NCI-H748 treated with DMSO at 0.1 percent for 48 hours (cell line): ENCODE results near the gene GEMIN8.

Source experiments
- DNase-seq: peaks from one replicate; lab custom pipeline; 2025; lab: John Stamatoyannopoulos, UW

GEMIN8 gene, protein sequence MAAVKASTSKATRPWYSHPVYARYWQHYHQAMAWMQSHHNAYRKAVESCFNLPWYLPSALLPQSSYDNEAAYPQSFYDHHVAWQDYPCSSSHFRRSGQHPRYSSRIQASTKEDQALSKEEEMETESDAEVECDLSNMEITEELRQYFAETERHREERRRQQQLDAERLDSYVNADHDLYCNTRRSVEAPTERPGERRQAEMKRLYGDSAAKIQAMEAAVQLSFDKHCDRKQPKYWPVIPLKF

DNA sequence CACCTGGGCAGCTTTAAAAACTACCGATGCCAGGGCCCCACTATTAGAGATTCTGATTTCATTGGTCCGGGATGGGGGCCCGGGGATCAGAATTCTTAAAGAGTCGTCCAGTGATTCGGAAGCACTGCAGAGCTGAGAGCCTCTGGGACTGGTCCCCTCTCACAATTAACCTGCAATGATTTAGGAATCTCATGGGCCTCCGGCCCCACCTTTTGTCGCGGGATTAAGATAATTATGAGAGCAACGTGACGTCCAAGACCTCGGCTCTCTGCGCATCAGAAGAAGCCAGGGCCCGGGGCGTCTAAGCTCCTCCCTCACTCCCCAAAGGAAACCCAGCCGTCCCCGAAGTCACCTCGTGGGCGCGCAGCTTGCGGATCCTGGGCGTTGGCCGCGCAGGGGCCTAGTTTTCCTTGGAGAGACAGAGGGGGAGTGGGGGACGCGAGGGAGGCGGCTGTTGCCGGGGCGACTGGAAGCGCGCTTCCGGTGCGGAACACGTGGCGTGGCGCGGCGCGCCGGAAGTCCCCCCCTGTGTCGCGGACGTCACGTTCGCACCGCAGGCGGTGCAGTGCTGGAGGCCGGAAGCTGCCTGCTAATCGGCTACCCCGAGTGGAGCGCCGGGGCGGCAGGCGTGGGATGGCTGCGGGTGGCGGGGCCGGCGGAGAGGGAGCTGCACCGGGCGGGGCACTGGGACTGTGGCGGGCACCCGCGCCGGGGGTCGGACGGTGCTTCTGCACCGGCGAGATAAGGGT lies at the start of gene GEMIN8:
Gene GEMIN8, minus strand, starts transcription at position 468 of the 749 bp plus-strand sequence. CDS start 8,414 bp downstream, outside the sequence.
- peak; percentile 82 for DNase-seq

DNA sequence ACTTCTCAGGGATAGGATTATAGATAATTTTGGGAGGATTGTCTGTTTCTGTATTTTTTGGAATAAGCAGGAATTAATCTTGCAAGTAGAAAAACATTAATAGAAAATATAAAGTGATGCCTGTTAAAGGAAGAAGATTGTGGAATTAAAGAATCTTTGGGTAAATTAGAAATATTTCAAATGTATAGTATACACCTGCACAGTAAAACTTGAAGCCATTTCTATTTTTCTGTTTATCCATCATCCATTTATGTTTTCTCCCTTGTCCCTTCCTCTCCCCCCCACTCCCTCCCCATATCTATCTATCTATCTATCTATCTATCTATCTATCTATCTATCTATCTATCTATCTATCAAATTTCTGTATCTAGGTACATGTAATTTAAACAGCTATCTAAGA lies 46.9 kb upstream of the GEMIN8 start:
- no peak for DNase-seq

DNA sequence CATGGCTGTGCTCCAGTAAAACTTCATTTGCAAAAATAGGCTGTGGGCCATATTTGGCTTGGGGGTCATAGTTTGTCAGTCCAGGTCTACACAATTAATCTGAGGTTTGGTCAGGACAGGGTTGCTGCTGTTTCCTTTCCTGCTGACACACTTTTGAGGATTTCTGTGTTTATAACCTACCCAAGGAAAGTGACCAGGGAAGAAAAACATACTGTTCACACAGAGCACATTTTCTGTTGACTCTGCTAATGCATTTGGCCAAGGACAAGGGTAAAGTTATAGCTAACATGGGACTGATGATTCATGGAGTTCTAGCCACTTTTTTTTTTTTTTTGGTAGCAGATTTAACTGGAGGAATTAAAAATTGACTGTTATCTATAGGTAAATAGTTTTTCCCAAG lies 43.9 kb upstream of the GEMIN8 start:
- no peak for DNase-seq

DNA sequence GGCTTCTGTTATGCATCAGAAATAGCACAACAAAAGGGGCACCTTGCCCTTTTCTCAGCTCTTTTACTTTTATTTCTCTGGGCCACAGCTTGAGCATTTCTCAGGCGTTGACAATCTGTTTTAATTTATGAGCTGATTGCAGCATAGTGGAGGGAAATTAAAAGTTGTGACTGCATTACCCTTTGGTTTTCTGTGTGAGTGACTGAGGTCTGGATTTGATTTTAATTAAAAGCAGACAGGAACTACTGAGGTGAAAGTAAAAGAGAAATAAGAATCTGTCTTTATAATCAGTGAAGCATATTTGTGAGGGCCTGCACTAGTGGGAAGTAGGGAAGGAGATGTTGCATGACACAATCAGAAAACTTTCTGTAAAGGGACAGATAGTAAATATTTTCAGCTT lies 43.4 kb upstream of the GEMIN8 start:
- no peak for DNase-seq

DNA sequence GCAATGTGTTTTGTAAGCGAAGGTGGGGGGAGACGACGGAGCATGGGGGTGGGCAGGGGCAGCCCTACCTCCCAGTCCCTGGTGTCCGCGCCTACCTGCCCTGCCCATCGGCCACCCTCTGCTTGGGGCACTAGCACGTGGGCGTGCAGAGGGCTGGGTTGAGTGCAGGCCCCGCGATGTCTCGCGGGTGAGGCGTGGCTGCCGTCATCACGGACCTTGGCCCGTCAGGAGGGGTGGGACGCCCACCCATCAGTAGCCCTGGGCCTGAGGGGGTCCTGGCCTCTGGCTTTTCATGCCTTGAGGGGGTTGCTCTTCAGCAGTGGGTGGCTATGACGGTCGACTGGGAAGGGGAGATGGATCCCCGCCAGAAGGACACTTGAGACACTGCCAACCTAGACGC lies 36.1 kb upstream of the GEMIN8 start:
- no peak for DNase-seq

DNA sequence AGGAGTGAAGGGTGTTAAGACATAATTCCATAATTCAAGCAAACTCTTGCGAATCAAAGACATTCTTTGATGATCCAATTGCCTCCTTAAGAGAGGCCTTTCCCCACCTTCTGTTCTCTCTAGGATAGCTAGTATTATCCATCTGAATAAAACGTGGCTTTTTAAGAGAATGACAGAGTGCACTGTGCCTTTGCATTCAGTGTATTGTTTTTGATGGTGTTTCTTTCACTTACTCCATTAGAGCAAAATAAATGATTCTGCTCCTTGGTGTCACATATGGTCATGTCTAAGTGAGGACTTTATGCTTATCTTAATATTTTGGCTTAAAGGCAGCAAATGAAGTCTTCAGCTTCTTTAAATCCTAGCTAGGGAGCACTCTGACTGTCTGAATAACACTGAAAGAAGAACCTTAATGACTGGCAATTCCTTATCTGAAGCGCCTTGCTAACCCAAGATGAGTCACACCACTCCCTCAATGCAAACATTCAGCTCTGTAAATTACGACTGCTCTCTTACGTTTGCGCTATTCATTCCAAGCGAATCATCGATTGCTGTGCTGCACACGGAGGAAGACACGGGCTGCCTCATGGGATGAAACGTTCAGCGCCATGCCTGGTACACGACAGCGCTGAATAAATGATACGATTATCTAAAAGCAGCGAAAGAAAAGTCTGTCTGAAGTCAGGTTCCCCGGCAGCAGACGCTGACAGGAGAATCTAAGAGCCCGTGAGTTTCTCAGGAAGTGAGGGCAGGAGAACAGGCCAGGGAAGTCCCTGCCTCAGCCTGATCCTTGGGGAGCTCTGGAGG lies 35.1 kb upstream of the GEMIN8 start:
- no peak for DNase-seq

DNA sequence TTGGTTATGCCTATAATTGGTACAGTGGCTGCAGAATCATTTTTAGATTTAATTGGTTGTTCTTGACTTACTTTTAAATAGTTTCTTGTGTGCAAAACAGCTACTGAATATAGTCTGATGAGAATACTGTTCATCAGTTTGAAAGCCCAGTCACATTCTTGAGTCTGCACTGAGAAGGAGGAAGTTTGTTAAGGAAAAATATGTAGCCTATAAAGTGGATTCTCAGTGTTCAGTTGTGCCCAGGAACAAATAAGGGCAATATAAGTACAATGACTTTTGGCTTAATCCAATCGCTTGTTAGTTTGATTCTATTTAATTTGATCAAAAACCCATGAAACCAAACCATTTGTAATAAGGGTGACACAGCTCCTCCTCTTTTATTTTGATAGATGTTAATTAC lies 32.8 kb upstream of the GEMIN8 start:
- no peak for DNase-seq

DNA sequence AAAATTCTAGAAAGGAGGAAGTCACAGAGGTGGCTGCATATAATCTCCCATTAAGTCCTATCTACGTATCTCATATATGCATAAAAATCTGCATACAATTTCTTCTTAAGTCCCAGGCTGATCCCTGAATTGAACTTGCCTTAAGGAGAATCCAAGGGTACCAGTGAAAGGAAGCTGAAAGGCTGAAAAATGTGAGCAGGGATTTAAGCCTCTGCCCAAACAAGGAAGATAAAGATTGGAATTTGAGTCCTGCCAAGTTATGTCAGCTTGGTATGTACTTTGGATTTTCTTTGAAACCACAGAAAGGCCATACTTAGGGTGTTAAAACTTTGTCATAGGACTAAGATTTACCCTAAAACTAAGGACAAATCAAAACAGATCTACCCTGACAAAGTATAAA lies 26.5 kb upstream of the GEMIN8 start:
- DNase-seq = no peak

DNA sequence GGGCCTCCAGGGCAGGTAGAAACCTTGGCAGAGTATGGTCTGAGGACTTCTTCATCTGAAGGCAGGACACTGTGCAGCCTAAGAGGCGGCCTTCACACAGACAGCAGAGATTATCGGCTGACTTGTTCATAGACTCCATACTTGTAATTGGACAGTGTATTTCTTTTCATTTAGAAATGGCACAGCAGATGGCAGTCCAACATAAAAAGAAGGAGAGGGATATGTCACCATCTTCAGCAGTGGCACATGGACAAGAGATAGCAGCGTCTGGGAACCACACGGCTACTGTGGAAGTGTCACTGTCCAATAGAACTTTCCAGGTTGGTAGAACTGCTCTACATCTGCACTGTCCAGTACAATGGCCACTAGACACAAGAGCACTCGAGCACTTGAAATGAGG lies 21.7 kb upstream of the GEMIN8 start:
- DNase-seq = no peak

DNA sequence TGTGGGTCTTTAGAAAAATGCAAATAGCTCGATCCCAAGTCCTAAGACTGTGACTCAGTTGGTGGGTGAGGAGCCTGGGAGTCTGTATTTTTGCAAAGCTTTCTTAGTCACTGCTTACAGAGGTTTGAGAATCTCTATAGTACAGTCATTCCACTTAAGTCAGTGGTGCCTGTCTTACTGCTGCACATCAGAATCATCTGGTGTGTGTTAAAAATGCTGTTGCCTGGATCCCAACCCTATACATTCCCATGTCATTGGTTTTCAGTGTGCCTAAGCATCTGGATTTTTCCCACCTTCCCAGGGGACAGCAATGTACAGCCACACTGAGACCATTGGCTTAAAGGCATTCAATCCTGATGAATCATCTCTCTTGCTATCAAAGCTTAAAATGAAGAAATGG lies 21.0 kb upstream of the GEMIN8 start:
- DNase-seq = no peak

DNA sequence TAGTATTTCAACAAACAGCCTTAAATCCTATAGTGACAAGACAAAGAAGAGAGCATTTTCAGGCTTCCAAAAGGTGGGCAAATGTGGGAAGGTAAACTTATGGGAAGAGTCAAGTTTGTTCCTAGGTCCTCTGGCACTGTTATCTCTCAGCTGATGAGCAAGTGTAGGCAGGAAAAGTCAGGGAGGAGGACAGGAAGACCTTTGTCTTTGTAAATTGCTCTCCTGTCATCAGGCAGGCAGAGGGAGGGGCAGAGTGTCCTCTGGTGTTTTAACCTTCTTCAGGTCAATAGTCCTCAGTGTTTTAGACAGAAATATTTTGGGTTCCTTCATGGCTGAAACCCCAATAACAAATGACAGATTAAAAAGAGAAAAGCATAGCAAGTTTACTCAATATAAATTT lies 13.5 kb upstream of the GEMIN8 start:
- DNase-seq = no peak

DNA sequence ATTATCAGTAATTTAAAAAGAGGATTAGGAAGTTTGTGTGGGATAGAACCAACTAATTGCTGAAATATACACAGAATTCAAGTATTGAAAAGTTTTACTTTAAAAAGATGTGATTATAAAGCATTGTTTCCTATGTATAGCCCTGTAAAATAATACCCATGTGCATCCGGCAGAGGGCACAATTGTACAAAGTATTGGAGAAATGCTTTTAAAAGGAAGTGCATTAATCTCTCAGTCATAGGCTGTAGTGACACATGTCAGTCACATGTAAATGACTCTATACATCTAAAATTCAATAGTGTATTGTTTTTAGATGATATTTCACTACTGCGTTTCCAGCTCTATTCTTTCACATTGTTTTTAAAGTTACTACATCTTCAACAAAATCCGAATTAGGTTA lies 9.7 kb upstream of the GEMIN8 start:
- DNase-seq = peak; percentile 28

DNA sequence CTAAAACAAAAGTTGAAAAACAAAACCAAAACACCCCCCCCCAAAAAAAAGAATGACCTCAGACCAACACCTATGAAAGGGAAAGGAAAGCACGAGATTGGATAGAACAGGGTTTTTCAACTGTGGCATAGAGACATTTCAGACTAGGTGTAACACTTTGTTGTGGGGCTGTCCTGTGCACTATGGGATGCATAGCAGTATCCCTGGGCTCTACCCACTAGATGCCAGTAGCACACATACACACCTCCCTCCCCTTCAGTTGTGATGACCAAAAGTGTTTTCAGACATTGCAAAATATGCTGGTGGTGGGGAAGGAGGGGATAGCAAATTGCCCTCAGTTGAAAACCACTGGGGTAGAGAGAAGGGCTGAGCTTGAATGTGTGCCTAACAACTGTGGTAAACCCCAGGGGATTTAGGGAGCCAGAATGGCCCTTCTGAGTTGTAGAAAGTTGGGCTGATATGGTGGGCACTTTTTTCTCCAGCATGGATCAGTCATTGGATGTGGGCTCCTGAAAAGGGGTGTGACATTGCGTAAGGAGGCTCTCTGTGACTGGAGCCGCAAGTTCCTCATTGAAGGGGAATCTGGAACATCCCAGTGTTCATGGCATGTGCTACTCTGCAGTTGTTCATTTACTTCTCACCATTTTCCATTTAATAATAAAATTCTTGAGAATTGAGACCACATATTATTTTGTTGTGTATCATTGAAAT lies 8.8 kb upstream of the GEMIN8 start:
- DNase-seq = no peak

DNA sequence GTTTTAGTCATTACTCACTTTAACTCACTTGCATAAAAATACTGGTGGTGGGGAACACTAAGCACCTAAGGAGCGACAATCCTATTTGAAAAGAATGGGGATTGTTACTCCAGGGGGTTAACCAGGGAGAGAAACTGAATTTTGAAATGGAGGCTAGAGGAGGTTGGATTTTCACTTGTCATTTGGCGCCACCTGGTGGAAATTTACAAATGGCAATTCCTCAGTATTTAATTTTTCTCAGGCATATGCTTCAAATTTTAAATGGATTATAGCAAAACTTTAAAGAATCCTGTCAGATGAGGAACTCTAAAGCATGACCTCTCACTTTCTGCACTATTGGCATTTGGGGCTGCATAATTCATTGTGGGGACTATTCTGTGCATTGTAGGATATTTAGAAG lies 2.7 kb upstream of the GEMIN8 start:
- peak; percentile 24 for DNase-seq

DNA sequence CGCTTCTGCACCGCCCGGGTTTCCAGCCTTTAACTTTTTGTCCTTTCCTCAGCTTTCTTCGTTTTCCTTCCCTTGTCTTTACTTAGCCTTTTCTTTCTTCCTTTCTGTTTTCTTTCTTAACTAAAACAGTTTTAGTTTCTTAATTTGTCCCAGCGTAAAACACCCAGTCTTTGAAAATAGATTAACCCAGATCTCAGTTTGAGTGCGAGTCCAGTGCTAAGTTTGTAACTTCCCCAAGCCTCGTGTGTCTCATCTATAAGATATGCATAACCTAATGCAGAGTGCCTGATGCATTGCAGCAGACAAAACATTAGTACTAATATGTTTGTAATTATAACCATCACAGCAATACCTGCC lies 460 bp upstream of the GEMIN8 start:
- DNase-seq = peak; percentile 33

DNA sequence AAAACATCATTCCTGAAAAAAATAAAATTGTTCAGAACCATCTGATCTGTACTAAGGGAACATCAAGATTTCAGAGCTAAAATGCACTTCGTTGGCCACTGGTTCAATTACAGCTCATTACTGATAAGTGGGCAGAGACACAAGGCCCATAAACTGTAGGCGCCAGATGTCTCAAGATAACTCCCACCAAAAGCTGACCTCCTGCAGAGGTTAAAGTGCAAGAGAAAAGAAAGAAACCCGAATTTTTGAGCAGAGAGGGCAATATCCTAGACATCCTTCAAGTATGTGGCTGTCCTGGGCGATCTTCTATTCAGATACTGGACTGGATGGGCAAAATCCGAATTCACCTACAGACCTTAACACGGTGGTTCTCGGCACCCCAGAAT lies 660 bp downstream of the GEMIN8 start:
- peak; percentile 32 for DNase-seq

DNA sequence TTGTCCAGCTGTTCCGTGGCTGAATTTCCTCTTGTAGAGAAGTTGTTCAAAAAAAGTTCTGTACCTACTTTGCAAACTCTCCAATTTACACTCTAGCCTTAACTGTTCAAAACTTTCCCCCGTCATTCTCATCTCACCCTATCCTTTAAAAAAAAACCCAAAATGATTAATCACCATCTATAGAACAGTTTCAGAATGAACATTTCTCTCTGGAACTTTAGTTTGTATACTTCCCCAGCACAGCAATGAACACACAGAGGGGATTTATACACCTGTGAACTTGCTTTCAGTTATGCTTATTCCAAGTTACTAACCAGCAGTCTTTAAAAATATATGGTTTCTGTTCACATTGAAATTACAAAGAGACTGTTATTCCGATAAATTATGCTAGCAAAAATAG lies 1.2 kb downstream of the GEMIN8 start:
- DNase-seq = no peak

DNA sequence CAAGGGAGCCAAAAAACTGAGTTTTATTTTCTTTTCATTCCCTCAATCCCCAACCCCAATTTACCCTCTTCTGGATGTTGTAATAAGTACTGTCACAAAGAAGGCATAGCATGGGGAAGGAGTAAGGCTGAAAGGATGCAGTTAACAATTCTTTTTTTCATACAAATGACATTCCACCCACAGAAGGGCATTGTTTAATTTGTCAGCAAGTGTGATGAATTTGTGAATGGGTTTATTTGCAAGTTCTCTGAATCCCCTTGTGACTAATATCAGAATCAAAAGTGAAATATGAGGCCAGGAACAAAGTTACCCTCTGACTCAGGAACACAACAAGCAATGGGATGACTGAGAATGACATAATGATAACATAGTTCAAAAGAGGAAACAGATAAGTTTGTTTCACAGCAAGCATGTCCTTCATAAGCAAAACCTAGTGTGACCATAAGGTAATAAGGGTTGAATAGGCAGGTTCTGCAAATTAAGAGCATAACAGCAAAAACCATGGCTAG lies 2.1 kb downstream of the GEMIN8 start:
- DNase-seq = no peak

DNA sequence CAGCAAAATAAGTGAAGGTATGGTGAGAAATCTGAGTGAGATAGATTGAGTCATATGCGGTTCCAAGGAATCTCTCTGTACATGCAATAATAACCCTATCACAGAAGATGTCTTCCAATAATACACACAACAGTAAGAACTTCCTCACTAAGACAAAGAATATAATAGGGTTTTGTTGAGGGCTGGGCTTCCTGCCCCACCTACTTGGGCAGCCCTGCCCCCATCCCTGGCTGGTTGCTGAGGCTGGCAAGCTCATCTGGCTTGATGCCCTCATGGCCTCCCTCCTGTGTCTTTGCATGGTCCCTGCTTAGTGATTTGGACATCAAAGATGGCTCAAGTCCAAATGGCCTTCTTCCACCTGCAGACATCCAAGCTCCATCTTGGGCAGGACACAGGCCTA lies 2.7 kb downstream of the GEMIN8 start:
- no peak for DNase-seq

DNA sequence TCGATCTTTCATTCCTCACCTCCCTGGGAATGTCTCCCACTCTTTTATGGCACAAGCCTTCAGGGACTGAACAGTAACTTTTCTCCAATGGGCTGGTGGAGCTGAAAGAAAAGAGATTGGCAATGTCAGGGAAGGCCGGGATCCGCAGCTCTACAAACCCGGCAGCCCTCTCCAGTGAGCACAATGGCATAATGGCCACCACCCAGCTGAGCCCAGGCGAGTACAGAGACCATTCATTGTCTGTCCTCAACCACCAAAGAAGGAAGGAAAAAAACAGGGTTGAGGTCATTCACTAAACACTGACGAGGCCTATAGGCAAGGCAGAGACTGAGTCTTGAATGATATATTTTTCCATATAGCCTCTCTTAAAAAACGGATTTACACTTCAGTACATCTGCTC lies 3.6 kb downstream of the GEMIN8 start:
- no peak for DNase-seq

DNA sequence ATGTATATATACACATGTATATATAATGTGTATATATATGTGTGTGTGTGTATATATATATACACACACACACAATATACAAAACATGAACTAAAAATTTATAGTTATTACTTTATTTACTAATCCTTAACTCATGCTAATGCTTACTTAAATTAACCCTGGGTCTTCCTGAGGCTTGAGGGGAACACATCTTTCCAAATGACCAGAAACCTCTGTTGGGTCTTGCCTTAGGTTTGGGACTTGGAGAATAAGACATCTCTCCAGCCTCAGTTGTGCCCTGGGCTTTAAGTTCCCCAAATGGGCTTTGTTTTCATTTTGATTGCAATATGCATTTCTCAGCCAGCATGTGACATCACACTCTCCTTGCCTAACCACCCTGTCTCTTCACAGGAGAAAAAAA lies 7.7 kb downstream of the GEMIN8 start:
- no peak for DNase-seq

DNA sequence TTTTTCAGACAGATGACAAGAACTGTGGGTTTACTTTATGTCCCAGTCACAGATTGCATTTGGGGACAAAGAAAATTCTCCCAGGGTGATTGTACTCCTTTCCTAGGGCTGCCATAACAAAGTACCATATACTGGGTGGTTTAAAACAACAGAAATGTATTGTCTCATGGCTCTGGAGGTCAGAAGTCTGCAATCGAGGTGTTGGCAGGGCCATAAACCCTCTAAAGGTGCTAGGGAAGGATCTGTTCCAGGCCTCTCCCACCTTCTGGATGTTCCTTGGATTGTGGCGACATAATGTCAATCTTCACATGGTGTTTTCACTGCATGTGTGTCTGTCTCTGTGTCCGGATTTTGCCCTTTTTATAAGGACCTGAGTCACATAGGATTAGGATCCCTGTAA lies 12.3 kb downstream of the GEMIN8 start:
- DNase-seq = no peak
